WI38 (cell line): ENCODE measurements around the gene PRPS1.

ENCODE experiments used
- H3K4me3 ChIP-seq: 2 replicates; pipeline ENCODE4 v1.5.1; 2011; ENCODE audit warnings: low read depth, mild to moderate bottlenecking, control low read depth, low read length
- TF ChIP-seq, protein P1 (sequence below): IDR thresholded peaks from 2 replicates; pipeline ENCODE4 v1.5.1; 2012; ENCODE audit warnings: low read depth, mild to moderate bottlenecking, control low read depth, low read length

The PRPS1 gene

DNA sequence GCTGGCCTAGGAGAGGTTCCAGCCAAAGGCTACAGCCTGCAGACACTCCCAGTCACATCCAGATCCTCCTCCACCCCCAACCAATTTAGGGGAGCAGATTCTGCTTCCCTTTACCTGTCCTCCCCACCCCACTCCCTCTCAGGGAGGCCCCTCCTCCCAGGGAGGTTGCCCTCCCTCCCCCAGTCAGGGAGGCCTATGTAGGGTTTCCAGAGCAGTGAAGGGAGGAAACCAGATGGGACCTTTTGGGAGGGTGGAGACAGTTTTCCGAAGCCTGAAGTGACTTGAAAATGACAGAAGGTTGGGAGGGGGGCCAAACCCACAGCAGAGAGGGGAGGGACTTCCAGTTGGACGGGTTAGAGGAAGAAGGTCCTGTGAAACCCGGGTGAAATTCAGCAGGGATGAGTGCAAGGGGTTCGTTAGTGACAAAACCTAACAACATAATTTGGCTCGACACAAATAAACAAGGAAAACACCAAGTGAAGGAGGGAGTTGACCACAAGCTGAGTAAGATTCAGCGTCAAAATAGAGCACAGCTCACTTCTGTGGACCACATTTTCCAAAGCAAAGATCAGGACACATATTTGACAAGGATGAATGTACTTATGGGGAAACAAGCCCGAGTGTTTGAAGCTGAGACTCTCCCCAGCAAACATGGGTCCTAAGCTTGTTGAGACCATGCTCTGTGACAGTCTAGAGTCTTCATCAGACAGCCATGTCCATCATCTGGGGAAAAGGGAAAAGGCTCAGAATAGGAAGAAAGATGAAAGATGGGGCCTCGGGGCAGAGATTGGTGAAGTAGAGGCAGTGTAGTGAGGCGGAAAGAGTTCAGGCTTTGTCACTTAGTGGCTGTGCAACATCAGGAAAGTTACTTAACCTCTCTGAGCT, 46.4 kb downstream of the PRPS1 start:
- TF ChIP-seq, protein P1, sequence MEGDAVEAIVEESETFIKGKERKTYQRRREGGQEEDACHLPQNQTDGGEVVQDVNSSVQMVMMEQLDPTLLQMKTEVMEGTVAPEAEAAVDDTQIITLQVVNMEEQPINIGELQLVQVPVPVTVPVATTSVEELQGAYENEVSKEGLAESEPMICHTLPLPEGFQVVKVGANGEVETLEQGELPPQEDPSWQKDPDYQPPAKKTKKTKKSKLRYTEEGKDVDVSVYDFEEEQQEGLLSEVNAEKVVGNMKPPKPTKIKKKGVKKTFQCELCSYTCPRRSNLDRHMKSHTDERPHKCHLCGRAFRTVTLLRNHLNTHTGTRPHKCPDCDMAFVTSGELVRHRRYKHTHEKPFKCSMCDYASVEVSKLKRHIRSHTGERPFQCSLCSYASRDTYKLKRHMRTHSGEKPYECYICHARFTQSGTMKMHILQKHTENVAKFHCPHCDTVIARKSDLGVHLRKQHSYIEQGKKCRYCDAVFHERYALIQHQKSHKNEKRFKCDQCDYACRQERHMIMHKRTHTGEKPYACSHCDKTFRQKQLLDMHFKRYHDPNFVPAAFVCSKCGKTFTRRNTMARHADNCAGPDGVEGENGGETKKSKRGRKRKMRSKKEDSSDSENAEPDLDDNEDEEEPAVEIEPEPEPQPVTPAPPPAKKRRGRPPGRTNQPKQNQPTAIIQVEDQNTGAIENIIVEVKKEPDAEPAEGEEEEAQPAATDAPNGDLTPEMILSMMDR: no peak
- no peak overlapping the region for H3K4me3 ChIP-seq

DNA sequence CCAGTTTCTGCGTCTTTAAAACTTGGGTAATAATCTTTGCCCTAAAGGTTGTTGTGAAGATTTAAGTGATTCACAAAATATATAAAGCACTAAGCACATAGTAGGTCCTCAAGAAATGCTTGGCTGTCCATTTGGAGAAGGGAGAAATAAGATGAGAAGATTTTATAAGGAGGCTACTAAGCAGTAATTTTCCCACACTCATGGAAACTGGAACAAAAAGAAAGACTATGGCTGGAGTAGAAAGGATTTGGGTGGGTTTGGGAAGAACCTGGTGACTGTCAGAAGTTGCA, 47.0 kb downstream of the PRPS1 start:
- no peak overlapping the region for H3K4me3 ChIP-seq
- TF ChIP-seq, protein P1: no peak

DNA sequence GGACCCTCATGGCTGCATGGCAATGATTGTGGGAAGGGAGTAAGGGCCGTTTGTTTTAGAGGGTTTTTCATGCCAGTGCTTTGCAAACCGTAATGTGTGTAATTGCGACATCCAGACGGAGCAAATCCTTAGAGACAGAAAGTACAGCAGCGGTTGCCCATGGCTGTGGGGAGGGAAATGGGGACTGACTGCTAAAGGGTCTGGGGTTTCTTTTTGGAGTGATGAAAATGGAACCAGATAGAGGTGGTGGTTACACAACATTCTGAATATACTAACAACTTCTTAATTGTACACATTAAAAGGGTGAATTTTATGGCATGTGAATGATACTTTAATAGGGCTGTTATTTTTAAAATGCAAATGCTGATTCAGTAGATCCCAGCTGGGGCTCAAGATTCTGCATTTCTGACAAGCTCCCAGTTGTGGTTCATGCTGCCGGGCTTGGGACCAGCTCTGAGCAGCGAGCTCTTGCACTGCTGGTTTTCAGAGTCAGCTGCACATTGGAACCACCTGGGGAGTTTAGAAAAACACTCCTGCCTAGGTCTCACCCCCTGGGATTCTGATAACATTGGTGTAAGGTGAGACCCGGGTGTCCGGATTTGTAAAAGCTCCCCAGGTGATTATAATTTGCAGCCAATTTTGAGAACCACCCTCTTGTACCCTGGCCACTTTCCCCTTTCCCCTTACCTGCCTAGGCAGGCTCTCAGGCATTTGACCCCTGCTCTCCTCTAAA, 47.7 kb downstream of the PRPS1 start:
- TF ChIP-seq, protein P1: no peak

DNA sequence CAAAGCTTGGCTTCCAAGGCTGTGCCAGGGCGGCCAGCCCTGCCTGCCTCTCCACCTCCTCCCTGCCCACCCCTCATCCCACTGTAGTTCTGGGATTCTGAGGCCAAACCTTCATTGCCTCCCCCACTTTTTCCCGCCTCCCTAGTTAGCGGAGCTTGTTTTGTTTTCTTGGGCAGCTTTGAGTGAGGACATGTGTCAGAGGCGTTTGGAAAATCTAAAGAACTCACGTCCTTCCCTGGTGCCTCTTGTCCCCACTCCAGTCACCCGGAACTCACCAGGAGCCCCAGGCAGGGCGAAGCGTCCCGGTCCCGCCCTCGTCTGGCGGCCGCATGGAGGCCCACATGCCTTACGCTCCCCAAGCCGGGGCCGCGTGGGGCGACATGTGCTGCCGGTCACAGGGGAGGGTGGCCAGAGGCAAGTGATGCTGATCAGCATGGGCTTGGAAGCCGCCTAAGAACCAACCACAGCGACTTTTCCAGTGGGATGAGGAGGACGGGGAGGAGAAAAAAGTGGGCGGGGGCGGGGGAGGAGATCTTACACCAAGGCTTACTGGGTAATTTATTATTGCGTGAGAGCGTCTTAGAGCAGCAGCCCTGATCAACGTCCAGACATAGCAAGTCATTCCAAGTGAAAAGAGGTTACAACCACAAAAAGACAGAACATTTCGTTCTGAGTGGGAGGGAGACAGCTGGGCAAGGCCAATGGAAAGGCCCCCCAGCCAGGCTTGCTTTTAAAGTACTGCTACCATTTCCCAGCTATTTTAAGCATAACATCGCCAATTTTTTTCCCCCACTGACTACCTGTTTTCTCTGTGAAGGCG, 48.5 kb downstream of the PRPS1 start:
- TF ChIP-seq, protein P1: no peak
- peak overlapping the region; percentile 62 for H3K4me3 ChIP-seq

More for the DNA sequence above, 47.7 kb downstream of the PRPS1 start:
- H3K4me3 ChIP-seq: peak overlapping the region; percentile 62

DNA sequence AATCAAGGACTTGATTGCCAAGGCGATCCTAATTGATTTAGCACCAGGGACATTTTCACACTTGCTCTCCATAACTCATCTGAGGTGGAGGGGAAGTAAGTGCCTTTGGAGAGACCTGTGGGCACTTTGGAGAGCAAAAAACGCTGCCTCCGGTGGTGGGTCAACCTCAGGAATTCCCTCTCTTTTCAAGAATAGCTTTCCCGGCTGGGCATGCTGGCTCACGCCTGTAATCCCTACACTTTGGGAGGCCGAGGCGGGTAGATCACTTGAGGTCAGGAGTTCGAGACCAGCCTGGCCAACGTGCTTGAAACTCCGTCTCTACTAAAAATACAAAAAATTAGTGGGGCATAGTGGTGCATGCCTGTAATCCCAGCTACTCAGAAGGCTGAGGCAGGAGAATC, 49.2 kb downstream of the PRPS1 start:
- H3K4me3 ChIP-seq: no peak overlapping the region
- TF ChIP-seq, protein P1: no peak

DNA sequence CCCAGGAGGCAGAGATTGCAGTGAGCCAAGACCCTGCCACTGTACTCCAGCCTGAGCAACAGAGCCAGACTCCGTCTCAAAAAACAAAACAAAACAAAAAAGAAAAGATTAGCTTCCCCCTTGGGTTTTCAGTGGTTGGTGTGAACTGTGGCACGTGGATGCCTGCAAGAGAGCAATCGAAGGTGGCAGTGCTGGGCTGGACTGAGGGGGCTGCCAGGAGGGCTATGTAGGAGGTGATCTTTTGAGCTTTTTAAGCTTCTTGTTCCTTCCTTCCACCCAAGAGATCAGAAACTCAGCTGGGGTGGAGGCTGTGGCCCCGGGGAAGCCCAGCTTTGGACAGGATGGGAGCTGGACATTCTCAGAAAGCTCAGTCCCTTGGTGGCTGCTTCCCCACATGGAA, 49.6 kb downstream of the PRPS1 start:
- no peak overlapping the region for H3K4me3 ChIP-seq
- TF ChIP-seq, protein P1: no peak
